Epithelial cell of proximal tubule (primary cell): ENCODE data around the gene C1QTNF9. TPM values are rescaled to one million over a fixed set of nuclear protein-coding genes. Genes with fewer than 3 reads are reported as not detected.
"Not testable (repeated sequence)": the region's sequence is repeated elsewhere in the genome, so short reads cannot be mapped to it uniquely, and the experiment has no call there.

Experiments used
- DNase-seq: peaks from one replicate; pipeline ENCODE4 v3.0.0-alpha.2; 2011; ENCODE audit warnings: low read depth
- H3K4me3 ChIP-seq: 2 replicates; pipeline ENCODE4 v1.5.1; 2011; ENCODE audit warnings: low read depth, mild to moderate bottlenecking, low read length
- total RNA-seq: library from RNA; depleted of rRNA; stranded (reverse); fragments of >200 nt; gene quantifications from 2 replicates; pipeline ENCODE4 v1.2.3, GENCODE V29; 2015
- TF ChIP-seq, protein P1 (sequence below): conservative IDR thresholded peaks from 2 replicates; pipeline ENCODE4 v1.5.1; 2012; ENCODE audit warnings: low read depth, mild to moderate bottlenecking, low read length

Gene C1QTNF9
- total RNA-seq, 1 donor from 2014 or later = not detected

DNA sequence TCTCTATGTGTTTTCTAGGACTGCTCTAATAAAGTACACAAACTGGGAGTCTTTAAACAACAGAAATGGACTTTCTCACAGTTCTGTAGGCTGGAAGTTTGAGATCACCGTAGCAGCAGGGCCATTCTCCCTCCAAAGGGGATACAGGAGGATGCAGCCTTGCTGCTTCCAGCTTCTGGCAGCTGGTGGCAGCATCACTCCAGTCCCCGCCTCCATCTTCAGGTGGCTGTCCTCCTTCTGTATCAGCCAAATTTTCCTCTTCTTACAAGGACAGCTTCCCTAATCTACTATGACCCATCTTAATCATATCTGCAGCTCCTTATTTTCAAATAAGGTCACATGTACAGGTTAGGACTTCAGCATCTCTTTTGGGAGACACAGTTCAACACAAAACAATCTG lies 13.1 kb downstream of the C1QTNF9 start:
- H3K4me3 ChIP-seq, DNase-seq: not testable (repeated sequence)
- TF ChIP-seq, protein P1, sequence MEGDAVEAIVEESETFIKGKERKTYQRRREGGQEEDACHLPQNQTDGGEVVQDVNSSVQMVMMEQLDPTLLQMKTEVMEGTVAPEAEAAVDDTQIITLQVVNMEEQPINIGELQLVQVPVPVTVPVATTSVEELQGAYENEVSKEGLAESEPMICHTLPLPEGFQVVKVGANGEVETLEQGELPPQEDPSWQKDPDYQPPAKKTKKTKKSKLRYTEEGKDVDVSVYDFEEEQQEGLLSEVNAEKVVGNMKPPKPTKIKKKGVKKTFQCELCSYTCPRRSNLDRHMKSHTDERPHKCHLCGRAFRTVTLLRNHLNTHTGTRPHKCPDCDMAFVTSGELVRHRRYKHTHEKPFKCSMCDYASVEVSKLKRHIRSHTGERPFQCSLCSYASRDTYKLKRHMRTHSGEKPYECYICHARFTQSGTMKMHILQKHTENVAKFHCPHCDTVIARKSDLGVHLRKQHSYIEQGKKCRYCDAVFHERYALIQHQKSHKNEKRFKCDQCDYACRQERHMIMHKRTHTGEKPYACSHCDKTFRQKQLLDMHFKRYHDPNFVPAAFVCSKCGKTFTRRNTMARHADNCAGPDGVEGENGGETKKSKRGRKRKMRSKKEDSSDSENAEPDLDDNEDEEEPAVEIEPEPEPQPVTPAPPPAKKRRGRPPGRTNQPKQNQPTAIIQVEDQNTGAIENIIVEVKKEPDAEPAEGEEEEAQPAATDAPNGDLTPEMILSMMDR = peak; percentile 49

DNA sequence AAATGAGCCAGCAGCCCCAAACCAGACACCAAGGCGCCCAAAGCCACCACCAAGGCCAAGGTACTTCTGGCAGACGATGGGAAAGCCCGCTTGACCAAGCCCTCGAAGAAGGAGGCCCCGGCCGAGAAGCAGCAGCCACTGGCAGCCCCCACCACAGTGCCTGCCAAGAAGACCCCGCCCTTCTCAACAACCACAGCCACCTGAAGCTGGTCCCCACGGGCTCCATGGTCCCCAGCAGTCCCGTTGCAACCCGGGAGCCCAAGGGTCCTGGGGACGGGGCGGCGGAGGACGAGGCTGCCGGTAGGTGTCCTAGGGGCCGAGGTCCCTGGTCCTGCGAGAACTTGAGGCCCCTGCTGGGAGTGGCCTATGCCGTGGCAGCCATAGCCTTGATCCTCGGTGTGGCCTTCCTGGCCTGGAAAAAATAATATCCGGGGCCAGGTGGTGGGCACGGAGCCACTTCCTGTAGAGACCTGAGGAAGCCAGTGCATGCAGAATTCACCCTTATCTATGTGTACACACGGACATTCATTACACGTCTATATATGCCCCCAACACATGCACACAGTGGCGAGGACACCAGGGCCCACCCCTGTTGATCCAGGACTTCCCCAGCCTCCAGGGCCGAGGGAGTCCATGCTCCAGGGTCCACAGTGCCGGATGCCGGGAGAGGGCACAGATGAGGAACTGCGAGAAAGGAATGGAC lies 13.8 kb downstream of the C1QTNF9 start:
- TF ChIP-seq, protein P1 = no peak
- DNase-seq = no peak
- no peak overlapping the region for H3K4me3 ChIP-seq

DNA sequence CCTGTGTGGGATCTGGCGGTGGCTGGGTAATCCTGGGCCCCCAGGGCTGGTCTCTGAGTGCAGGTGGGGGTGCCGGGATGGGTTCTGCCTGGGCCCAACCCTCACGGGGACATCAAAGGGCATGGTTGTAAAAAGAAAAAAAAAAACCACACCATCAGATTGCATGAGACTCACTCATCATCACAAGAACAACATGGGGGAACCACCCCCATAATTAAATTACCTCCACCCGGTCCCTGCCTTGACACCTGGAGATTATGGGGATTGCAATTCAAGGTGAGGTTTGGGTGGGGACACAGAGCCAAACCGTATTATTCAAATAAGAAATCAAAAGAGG lies 14.3 kb downstream of the C1QTNF9 start:
- DNase-seq = no peak
- TF ChIP-seq, protein P1 = no peak
- H3K4me3 ChIP-seq = no peak overlapping the region

DNA sequence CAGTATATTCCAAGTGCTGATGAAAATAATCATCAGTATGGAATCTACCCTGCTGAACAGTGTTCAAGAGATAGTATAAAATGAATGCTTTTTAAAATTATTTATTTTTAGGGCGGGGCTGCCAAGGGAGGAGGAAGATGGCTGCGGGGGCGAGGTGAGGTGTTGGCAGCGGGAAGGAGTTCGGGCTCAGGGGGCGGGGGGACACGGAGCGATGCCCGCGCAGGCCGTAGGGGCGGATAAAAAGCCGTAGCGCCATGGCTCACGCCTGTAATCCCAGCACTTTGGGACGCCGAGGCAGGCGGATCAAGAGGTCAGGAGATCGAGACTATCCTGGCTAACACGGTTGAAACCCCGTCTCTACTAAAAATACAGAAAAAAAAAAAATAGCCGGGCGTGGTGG lies 18.2 kb downstream of the C1QTNF9 start:
- not testable (repeated sequence) for DNase-seq, H3K4me3 ChIP-seq

DNA sequence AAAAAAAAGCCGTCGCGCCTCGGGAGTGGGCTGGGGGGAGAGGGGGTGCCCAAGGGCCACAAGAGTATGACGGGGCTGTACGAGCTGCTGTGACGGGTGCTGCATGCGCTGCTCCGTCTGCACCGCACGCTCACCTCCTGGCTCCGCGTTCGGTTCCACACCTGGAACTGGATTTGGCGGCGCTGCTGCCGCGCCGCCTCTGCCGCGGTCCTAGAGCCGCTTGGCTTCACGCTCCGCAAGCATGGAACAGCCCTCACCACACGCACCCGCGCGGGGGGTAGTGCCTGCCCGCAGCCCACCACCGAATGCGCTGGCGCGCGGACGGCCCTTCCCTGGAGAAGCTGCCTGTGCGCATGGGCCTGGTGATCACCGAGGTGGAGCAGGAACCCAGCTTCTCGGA lies 18.8 kb downstream of the C1QTNF9 start:
- no peak for DNase-seq
- peak overlapping the region; percentile 42 for H3K4me3 ChIP-seq
- TF ChIP-seq, protein P1 = no peak

DNA sequence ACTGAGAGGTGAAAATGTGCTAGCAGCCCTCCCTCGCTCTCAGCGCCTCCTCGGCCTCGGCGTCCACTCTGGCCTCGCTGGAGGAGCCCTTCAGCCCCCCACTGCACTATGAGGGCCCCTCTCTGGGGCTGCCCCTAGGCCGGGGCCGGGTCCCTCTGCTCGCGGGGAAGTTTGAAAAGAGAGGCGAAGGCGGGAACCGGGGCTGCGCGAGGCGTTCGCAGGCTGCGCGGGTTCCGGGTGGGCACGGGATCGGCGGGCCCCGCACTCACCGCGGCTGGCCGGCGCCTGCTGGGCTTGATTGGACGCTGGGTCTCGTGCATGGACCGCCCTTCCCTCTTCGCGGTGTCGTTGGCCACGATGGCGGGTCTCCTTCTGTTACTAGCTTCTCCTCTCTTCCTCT lies 29.3 kb downstream of the C1QTNF9 start:
- TF ChIP-seq, protein P1 = no peak
- no peak for DNase-seq
- H3K4me3 ChIP-seq = no peak overlapping the region

DNA sequence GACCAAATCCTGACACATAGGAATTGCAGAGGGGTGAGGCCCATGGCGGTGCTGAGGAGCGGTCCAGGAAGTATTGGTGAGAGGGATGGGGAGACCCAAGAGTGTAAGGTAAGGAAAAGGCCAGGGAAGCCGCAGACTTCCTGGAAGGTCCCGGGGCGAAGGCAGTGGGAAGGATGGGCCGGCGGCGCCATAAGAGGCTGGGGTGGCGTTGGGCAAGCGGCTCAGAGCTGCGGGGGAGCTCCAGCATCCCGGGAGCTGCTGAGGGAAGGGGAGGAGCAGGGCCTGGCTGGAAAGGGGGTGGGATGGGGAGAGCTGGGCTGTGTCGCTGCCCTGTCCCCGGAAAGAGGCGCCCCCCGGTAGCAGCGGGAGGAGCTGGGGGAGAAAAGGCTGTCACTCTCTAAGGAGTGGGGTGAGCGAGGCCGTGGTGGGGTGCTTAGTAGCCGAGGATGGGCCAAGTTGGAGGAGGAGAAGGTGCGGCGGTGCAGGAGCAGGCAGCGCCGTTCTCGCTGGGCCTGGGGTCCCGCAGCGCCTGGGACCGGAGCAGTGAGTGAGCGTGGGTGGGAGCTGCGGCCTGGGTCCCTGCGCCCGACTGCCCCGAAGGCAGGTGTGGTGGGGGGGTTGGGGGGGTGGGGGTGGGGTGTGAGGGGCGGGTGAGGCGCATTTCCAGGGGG lies 30.7 kb downstream of the C1QTNF9 start:
- no peak for DNase-seq
- no peak overlapping the region for H3K4me3 ChIP-seq
- TF ChIP-seq, protein P1 = no peak
